ENCODE results near the gene TUBGCP5.

DNA sequence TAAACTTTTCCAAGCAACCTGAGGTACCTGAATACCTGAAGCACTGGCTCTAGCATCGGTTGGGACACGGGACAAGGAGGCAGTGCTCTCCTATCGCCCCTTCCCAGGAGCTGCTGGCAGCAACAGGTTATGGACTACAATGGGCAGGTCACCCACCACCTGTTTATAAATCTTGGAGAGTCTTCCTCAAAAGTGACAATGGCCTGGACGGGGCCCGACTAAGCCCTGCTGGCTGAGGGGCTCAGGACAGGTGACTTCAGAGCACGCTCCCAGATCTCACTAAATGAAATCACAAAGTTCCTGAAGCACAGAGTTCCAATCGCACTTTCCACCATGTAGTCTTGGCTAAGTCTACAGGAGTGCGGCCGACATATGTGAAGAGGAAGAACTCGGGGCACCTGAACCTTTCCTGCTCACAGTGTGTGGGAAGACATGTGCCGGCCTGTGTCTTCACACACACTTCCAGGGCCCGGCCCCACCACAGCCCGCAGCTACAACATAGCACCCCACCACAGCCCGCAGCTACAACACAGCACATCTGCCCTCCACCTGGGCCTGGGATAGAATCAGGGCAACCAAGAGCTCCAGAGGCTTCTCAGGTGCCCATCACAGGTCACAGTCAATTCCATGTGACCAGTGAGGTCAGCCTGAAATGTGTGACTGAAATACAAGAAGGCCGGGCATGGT, 72.1 kb downstream of the TUBGCP5 start:
- TF ChIP-seq, protein P1, sequence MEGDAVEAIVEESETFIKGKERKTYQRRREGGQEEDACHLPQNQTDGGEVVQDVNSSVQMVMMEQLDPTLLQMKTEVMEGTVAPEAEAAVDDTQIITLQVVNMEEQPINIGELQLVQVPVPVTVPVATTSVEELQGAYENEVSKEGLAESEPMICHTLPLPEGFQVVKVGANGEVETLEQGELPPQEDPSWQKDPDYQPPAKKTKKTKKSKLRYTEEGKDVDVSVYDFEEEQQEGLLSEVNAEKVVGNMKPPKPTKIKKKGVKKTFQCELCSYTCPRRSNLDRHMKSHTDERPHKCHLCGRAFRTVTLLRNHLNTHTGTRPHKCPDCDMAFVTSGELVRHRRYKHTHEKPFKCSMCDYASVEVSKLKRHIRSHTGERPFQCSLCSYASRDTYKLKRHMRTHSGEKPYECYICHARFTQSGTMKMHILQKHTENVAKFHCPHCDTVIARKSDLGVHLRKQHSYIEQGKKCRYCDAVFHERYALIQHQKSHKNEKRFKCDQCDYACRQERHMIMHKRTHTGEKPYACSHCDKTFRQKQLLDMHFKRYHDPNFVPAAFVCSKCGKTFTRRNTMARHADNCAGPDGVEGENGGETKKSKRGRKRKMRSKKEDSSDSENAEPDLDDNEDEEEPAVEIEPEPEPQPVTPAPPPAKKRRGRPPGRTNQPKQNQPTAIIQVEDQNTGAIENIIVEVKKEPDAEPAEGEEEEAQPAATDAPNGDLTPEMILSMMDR (IDR thresholded peaks at IDR 0.05; ENCODE audit: low read depth, low read length, poor library complexity, severe bottlenecking), result no peak
- no peak for TF ChIP-seq EZH2phosphoT487 (IDR thresholded peaks at IDR 0.05; ENCODE audit: borderline replicate concordance, low read length)

All from DOHH2 (cell line).